B cell (primary cell): ENCODE data around the gene NSDHL. TPM values are rescaled to one million over a fixed set of nuclear protein-coding genes. Genes with fewer than 3 reads are reported as not detected.

Source experiments
- ATAC-seq: fragments of 200-7000 bp; cut with Tn5 transposase; one replicate; pipeline ENCODE4 v1.10.0; 2021; ENCODE audit warnings: low read depth, mild to moderate bottlenecking, moderate number of reproducible peaks, moderate library complexity
- CTCF ChIA-PET: fragments of 350-600 bp; sonication (Branson Sonifier 250); formaldehyde crosslinking; loops from one replicate; lab custom pipeline; 2021; ENCODE audit warnings: antibody characterized with exemption, inconsistent platforms; lab: Charles Lee
- POLR2A ChIA-PET: fragments of 350-600 bp; sonication (Branson Sonifier 250); formaldehyde crosslinking; loops from one replicate; lab custom pipeline; 2021; ENCODE audit warnings: antibody characterized with exemption; lab: Charles Lee
- DNase-seq: peaks from one replicate; pipeline ENCODE4 v3.0.0; 2013
- H2AFZ ChIP-seq: 2 replicates; pipeline ENCODE4 v1.6.1; 2012; ENCODE audit warnings: mild to moderate bottlenecking, low read depth, low read length; ENCODE audit not compliant: insufficient read depth, poor library complexity, severe bottlenecking
- H3K27ac ChIP-seq, 2 donors: 1 replicate in 1 of 2; 2 replicates in 1 of 2; pipeline ENCODE4 v1.5.1; 2012 to 2013; ENCODE audit warnings: low read length in 2 of 2, mild to moderate bottlenecking in 2 of 2, moderate library complexity in 1 of 2
- H3K27me3 ChIP-seq, 4 experiments: fragments of 200-600 bp in 1 of 4; sonication (generic) in 1 of 4; replicated peaks in 1 of 4; 1 replicate in 2 of 4; 2 replicates in 2 of 4; pipeline versions ENCODE4 v1.6.1 to v1.7.0; 2013 to 2016; ENCODE audit warnings: low read length in 3 of 4, mild to moderate bottlenecking in 2 of 4, mixed read lengths in 1 of 4, moderate library complexity in 1 of 4; ENCODE audit not compliant: insufficient read depth in 4 of 4, control insufficient read depth in 3 of 4; ENCODE audit errors: control extremely low read depth in 1 of 4
- H3K36me3 ChIP-seq, 2 experiments: replicated peaks in 1 of 2; 1 replicate in 1 of 2; 2 replicates in 1 of 2; pipeline versions ENCODE4 v1.6.1 to v1.7.1; 2013; ENCODE audit warnings: low read length in 1 of 2; ENCODE audit not compliant: insufficient read depth in 2 of 2, control insufficient read depth in 1 of 2; ENCODE audit errors: control extremely low read depth in 1 of 2, extremely low read depth in 1 of 2
- H3K4me1 ChIP-seq, 2 donors: fragments of 200-600 bp in 1 of 2; sonication (generic) in 1 of 2; 1 replicate in 1 of 2; 2 replicates in 1 of 2; pipeline versions ENCODE4 v1.5.1 to v1.6.1; 2013 to 2017; ENCODE audit warnings: low read length in 2 of 2; ENCODE audit not compliant: control insufficient read depth in 2 of 2, insufficient read depth in 2 of 2
- H3K4me2 ChIP-seq: replicated peaks from 2 replicates; pipeline ENCODE3; 2012; ENCODE audit warnings: mild to moderate bottlenecking, low read depth, low read length; ENCODE audit not compliant: poor library complexity, severe bottlenecking
- H3K4me3 ChIP-seq, 5 experiments: fragments of 200-600 bp in 1 of 5; sonication (generic) in 1 of 5; 1 replicate in 3 of 5; 2 replicates in 2 of 5; pipeline versions ENCODE4 v1.5.1 to v1.7.0; 2011 to 2016; ENCODE audit warnings: low read length in 4 of 5, mild to moderate bottlenecking in 4 of 5, low read depth in 2 of 5, control low read depth in 1 of 5, moderate library complexity in 1 of 5; ENCODE audit not compliant: insufficient read depth in 1 of 5; ENCODE audit errors: control extremely low read depth in 1 of 5, extremely low read depth in 1 of 5
- H3K79me2 ChIP-seq: fragments of 200-600 bp; sonication (generic); one replicate; pipeline ENCODE4 v1.6.0; 2016; ENCODE audit warnings: low read length; ENCODE audit not compliant: control insufficient read depth, insufficient read depth
- H3K9ac ChIP-seq: fragments of 200-600 bp; sonication (generic); 2 replicates; pipeline ENCODE4 v1.6.1; 2017; ENCODE audit warnings: mild to moderate bottlenecking, low read length, moderate library complexity
- H3K9me3 ChIP-seq, 3 donors: one replicate each; pipeline versions ENCODE4 v1.6.1 to v1.7.1; 2013; ENCODE audit warnings: low read length in 2 of 3; ENCODE audit not compliant: control insufficient read depth in 2 of 3, insufficient read depth in 1 of 3; ENCODE audit errors: control extremely low read depth in 1 of 3
- H4K20me1 ChIP-seq: 2 replicates; pipeline ENCODE4 v1.6.0; 2012; ENCODE audit warnings: mild to moderate bottlenecking, low read length; ENCODE audit not compliant: insufficient read depth, control insufficient read depth, poor library complexity, severe bottlenecking
- H3K27ac Mint-ChIP-seq: one replicate; pipeline ENCODE4 v1.8.0; 2021; ENCODE audit warnings: mixed read lengths
- H3K27me3 Mint-ChIP-seq: one replicate; pipeline ENCODE4 v1.8.0; 2021; ENCODE audit warnings: mixed read lengths
- H3K4me1 Mint-ChIP-seq: one replicate; pipeline ENCODE4 v1.8.0; 2021; ENCODE audit warnings: mixed read lengths
- H3K4me3 Mint-ChIP-seq: one replicate; pipeline ENCODE4 v1.8.0; 2021; ENCODE audit warnings: mixed read lengths
- H3K9me3 Mint-ChIP-seq: one replicate; pipeline ENCODE4 v1.8.0; 2022; ENCODE audit warnings: mixed read lengths; ENCODE audit not compliant: insufficient read depth
- EZH2 ChIP-seq: IDR thresholded peaks from 2 replicates; pipeline ENCODE4 v1.6.1; 2012; ENCODE audit warnings: borderline replicate concordance, low read depth, mild to moderate bottlenecking, moderate library complexity, low read length; ENCODE audit not compliant: insufficient read depth, poor library complexity, severe bottlenecking
- WGBS: methylation state at CpG from one replicate; pipeline ENCODE4 v1.1.5; 2013; ENCODE audit warnings: missing lambda C conversion rate; ENCODE audit not compliant: insufficient coverage; 5-methylcytosine and 5-hydroxymethylcytosine counted together
- intact Hi-C: fragments of 100-400 bp; cut with micrococcal nuclease; formaldehyde crosslinking; loops from one replicate; pipeline ENCODE4 v1.10.0; 2022
- polyA plus RNA-seq: library from polyadenylated mRNA; depleted of rRNA; stranded (reverse); fragments of >200 nt; gene quantifications from 2 replicates; pipeline ENCODE4 v1.2.3, GENCODE V29; 2012
- total RNA-seq, 2 donors: library from RNA; stranded (reverse); fragments of 120-200 nt in 1 of 2; gene quantifications; 1 replicate in 1 of 2; 2 replicates in 1 of 2; pipeline versions ENCODE4 v1.2.3 to v1.2.4, GENCODE V29; 2013 to 2022
- TF ChIP-seq, protein P1 (sequence below): fragments of 200-600 bp; IDR thresholded peaks from one replicate; pipeline ENCODE4 v1.8.0; 2022; ENCODE audit warnings: antibody characterized with exemption, mild to moderate bottlenecking

Gene NSDHL
- total and polyA plus RNA-seq, 2 donors (not counting 1 experiment from before 2014, with no cell fraction given) = 4.9 to 10.3 TPM

DNA sequence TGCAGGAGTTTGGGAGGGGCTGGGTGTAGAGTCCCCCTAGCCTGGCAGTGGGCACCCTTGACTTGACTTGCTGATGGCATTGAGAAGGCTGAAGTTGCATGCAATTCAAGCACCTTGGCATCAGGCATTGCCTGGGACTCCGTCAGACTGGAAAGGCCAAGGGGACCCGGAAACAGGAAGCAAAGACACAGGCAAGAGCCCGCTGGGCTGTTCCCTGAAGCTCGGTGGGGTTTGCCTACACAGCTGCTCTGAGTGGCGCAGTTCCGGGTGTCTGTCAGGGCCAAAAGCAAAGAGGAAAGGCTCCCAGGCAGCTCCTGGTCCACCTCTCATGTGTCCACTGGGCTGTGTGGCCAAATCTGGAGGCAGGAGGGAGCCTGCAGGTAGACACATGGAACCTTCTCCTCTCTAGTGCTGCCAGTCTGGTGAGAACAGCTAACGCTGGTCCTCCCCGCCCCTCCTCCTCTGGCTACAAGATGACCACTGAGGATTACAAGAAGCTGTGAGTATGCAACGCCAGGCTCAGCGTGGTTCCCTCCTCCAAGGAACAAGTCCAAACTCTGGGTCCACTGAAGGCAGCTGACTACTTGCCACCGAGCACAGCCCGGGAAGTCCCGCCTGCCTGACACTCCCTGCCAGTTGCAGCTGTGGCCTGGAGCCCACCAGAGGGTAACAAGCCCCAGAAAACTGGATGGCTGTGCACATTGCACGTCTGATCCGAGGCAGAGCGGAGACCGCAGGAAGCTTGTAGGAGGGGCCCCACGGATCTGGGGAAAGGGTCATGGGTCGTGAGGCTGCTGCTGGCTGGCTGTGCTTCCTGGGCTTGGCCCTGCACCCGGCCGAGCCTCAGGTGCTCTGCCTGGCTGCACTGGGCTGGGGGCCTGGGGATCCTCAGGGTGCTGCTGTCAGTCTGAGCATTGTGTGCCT is 87.1 kb downstream of the NSDHL start:
- Histone ChIP-seq H3K9ac (no peak overlapping the region), H2AFZ (no peak overlapping the region), H3K36me3 (no peaks in the 10 kb centered on the region), H3K4me2 (no peak overlapping the region), H3K79me2 (no peaks in the 10 kb centered on the region), H4K20me1 (no peaks in the 10 kb centered on the region), H3K9me3 (no peaks in the 10 kb centered on the region), H3K4me1 (peaks cover 0 to 4% of the 10 kb centered on the region in 2 donors), H3K4me3 (no peak overlapping the region), H3K27me3 (peaks cover 0 to 2% (median 0%) of the 10 kb centered on the region in 4 experiments), H3K27ac (no peak overlapping the region)
- 49% methylated on average over 10 of the region's 21 CpGs for WGBS
- H3K27me3 Mint-ChIP-seq = no peaks in the 10 kb centered on the region
- no peak for ATAC-seq
- TF ChIP-seq, protein P1, sequence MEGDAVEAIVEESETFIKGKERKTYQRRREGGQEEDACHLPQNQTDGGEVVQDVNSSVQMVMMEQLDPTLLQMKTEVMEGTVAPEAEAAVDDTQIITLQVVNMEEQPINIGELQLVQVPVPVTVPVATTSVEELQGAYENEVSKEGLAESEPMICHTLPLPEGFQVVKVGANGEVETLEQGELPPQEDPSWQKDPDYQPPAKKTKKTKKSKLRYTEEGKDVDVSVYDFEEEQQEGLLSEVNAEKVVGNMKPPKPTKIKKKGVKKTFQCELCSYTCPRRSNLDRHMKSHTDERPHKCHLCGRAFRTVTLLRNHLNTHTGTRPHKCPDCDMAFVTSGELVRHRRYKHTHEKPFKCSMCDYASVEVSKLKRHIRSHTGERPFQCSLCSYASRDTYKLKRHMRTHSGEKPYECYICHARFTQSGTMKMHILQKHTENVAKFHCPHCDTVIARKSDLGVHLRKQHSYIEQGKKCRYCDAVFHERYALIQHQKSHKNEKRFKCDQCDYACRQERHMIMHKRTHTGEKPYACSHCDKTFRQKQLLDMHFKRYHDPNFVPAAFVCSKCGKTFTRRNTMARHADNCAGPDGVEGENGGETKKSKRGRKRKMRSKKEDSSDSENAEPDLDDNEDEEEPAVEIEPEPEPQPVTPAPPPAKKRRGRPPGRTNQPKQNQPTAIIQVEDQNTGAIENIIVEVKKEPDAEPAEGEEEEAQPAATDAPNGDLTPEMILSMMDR = no peak
- TF ChIP-seq EZH2 = no peak
- POLR2A ChIA-PET = no interaction called here
- CTCF ChIA-PET = no interaction called here
- no peak overlapping the region for H3K27ac Mint-ChIP-seq
- no peak overlapping the region for H3K4me3 Mint-ChIP-seq
- intact Hi-C loops = no loop called here
- H3K4me1 Mint-ChIP-seq = peaks cover 2% of the 10 kb centered on the region
- no peaks in the 10 kb centered on the region for H3K9me3 Mint-ChIP-seq
- no peak for DNase-seq

DNA sequence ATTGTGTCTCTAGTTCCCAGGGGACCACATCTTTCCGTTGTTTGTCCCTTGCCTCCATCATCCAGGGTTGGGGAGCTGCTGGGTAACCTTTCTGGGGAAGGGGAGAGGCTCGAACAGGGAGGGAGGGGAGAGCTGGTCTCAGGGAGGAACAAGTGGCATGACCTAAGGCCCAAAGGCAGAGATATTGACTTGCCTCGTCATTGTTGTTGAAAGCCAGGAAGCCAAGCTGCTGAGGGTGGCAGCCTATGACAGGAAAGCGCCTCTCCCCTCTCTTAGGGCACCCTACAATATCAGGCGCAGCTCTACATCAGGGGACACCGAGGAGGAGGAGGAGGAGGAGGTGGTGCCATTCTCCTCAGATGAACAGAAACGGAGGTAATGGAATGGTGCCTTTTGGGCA is 87.8 kb downstream of the NSDHL start:
- no peak for ATAC-seq

More for the DNA sequence above, 87.8 kb downstream of the NSDHL start:
- Histone ChIP-seq H3K27ac (no peak overlapping the region), H3K79me2 (no peaks in the 10 kb centered on the region), H3K36me3 (no peaks in the 10 kb centered on the region), H3K9ac (no peak overlapping the region), H3K27me3 (peaks cover 0 to 2% (median 0%) of the 10 kb centered on the region in 4 experiments), H2AFZ (no peak overlapping the region), H3K4me1 (peaks cover 0 to 4% of the 10 kb centered on the region in 2 donors), H3K9me3 (no peaks in the 10 kb centered on the region), H4K20me1 (no peaks in the 10 kb centered on the region), H3K4me3 (no peak overlapping the region), H3K4me2 (no peak overlapping the region)
- intact Hi-C loops = no loop called here
- DNase-seq = no peak
- Mint-ChIP-seq H3K27ac (no peak overlapping the region), H3K9me3 (no peaks in the 10 kb centered on the region), H3K4me3 (no peak overlapping the region), H3K4me1 (peaks cover 2% of the 10 kb centered on the region), H3K27me3 (no peaks in the 10 kb centered on the region)
- TF ChIP-seq, protein P1 = no peak
- TF ChIP-seq EZH2 = no peak
- POLR2A ChIA-PET = no interaction called here
- CTCF ChIA-PET = no interaction called here
- WGBS = 50% methylated on average over 2 of the region's 7 CpGs
